HepG2 (cell line): ENCODE measurements around the gene YIF1A. TPM values are rescaled to one million over a fixed set of nuclear protein-coding genes. Genes with fewer than 3 reads are reported as not detected.
A peak's percentile ranks its signal among the peaks of the same experiment; 100 is the strongest.

ENCODE experiments used
- CHCHD3 ChIP-seq: sonication (generic); formaldehyde crosslinking; IDR thresholded peaks from 2 replicates; pipeline ENCODE4 v1.8.0; 2022; ENCODE audit warnings: mild to moderate bottlenecking, missing genetic modification reagents, moderate library complexity
- DMTF1 ChIP-seq: sonication (generic); formaldehyde crosslinking; IDR thresholded peaks from 2 replicates; pipeline ENCODE4 v1.4.0; 2020; ENCODE audit warnings: mild to moderate bottlenecking, missing genetic modification reagents
- FOXK1 ChIP-seq: sonication (generic); formaldehyde crosslinking; IDR thresholded peaks from 2 replicates; pipeline ENCODE4 v1.4.0; 2020; ENCODE audit warnings: low read depth, missing genetic modification reagents, borderline replicate concordance
- IKZF5 ChIP-seq: IDR thresholded peaks from 2 replicates; pipeline ENCODE4 v1.6.1; 2018; ENCODE audit warnings: missing genetic modification reagents, mild to moderate bottlenecking, missing compliant biosample characterization
- ISX ChIP-seq: sonication (generic); formaldehyde crosslinking; conservative IDR thresholded peaks from 2 replicates; pipeline ENCODE4 v1.5.0; 2020; ENCODE audit warnings: missing genetic modification reagents
- MAX ChIP-seq: IDR thresholded peaks from 2 replicates; pipeline ENCODE4 v1.6.1; 2012; ENCODE audit warnings: inconsistent platforms
- MTA1 ChIP-seq: sonication (generic); formaldehyde crosslinking; IDR thresholded peaks from 2 replicates; pipeline ENCODE4 v1.4.0; 2020; ENCODE audit warnings: missing genetic modification reagents, mild to moderate bottlenecking, borderline replicate concordance
- PCBP2 ChIP-seq: fragments of 200-400 bp; formaldehyde crosslinking; optimal IDR thresholded peaks from 2 replicates; pipeline ENCODE3; 2018; ENCODE audit warnings: low read length, low read depth; ENCODE audit not compliant: poor library complexity, severe bottlenecking
- PHB2 ChIP-seq: fragments of 450-650 bp; IDR thresholded peaks from 2 replicates; pipeline ENCODE4 v1.6.1; 2018; ENCODE audit not compliant: partially characterized antibody
- PPARG ChIP-seq: conservative IDR thresholded peaks from 2 replicates; pipeline ENCODE4 v1.6.1; 2016; ENCODE audit warnings: missing biosample characterization, missing genetic modification reagents
- RBAK ChIP-seq: sonication (generic); formaldehyde crosslinking; IDR thresholded peaks from 2 replicates; pipeline ENCODE4 v1.5.1; 2020; ENCODE audit warnings: mild to moderate bottlenecking, missing genetic modification reagents
- SIN3A ChIP-seq: IDR thresholded peaks from 2 replicates; pipeline ENCODE4 v1.6.1; 2011; ENCODE audit warnings: low read depth, mild to moderate bottlenecking, control low read depth, low read length, borderline replicate concordance
- SIX1 ChIP-seq: sonication (generic); formaldehyde crosslinking; IDR thresholded peaks from 2 replicates; pipeline ENCODE4 v1.4.0; 2020; ENCODE audit warnings: missing genetic modification reagents, borderline replicate concordance
- ZBTB34 ChIP-seq: sonication (generic); formaldehyde crosslinking; IDR thresholded peaks from 2 replicates; pipeline ENCODE4 v1.8.0; 2022; ENCODE audit warnings: mild to moderate bottlenecking, missing genetic modification reagents
- ZBTB42 ChIP-seq: sonication (generic); formaldehyde crosslinking; IDR thresholded peaks from 2 replicates; pipeline ENCODE4 v1.5.0; 2020; ENCODE audit warnings: mild to moderate bottlenecking, missing genetic modification reagents
- ZFX ChIP-seq: sonication (generic); formaldehyde crosslinking; IDR thresholded peaks from 2 replicates; pipeline ENCODE4 v1.4.0; 2020; ENCODE audit warnings: mild to moderate bottlenecking, low read depth, missing genetic modification reagents, moderate library complexity
- ZNF225 ChIP-seq: sonication (generic); formaldehyde crosslinking; IDR thresholded peaks from 2 replicates; pipeline ENCODE4 v1.4.0; 2020; ENCODE audit warnings: mild to moderate bottlenecking, missing genetic modification reagents
- ZNF232 ChIP-seq: sonication (generic); formaldehyde crosslinking; IDR thresholded peaks from 2 replicates; pipeline ENCODE4 v1.4.0; 2020; ENCODE audit warnings: missing genetic modification reagents, borderline replicate concordance
- ZNF597 ChIP-seq: sonication (generic); formaldehyde crosslinking; IDR thresholded peaks from 2 replicates; pipeline ENCODE4 v1.5.0; 2020; ENCODE audit warnings: missing genetic modification reagents
- ZNF800 ChIP-seq: sonication (generic); formaldehyde crosslinking; IDR thresholded peaks from 2 replicates; pipeline ENCODE4 v1.4.0; 2020; ENCODE audit warnings: missing genetic modification reagents
- polyA plus RNA-seq, 8 experiments: library from polyadenylated mRNA; depleted of rRNA in 3 of 8; stranded (reverse) in 7 of 8; unstranded in 1 of 8; fragments of >200 nt; fragmentation: Illumina TruSeq in 4 of 8; extraction: Trizol in 4 of 8; gene quantifications; 2 replicates each; pipeline versions ENCODE4 v1.2.1 to v1.2.3, GENCODE V29; 2011 to 2016; ENCODE audit warnings: low read depth in 4 of 8, missing spikeins in 1 of 8, mixed read lengths in 1 of 8; ENCODE audit not compliant: insufficient read depth in 1 of 8
- total RNA-seq, 5 experiments: library from RNA; depleted of rRNA; stranded (reverse); fragments of >200 nt; fragmentation: Illumina TruSeq; extraction: Trizol; gene quantifications; 2 replicates each; pipeline ENCODE4 v1.2.3, GENCODE V29; 2016; ENCODE audit warnings: low read depth in 1 of 5

Gene YIF1A
- total and polyA plus RNA-seq, 2 of the 13 experiments (the other 11 are each of a cell fraction or from before 2014, with no cell fraction given), result 133 to 145 TPM

GRCh38 chr11:66282468-66283455 is 6.2 kb downstream of the YIF1A start (continued):
- TF ChIP-seq ISX (CRISPR knock-in tag) (no peak), MTA1 (CRISPR knock-in tag) (no peak), ZNF232 (CRISPR knock-in tag) (no peak), PPARG (CRISPR knock-in tag) (no peak; the same call in 1 of the 2 replicates), MAX (0 out of 2 replicates have a peak, but pooled peaks have one; percentile 39), PCBP2 (no peak), PHB2 (no peak), ZNF597 (CRISPR knock-in tag) (0 out of 2 replicates have a peak, but pooled peaks have one; percentile 33), FOXK1 (CRISPR knock-in tag) (peak; percentile 27; the same call in 1 of the 2 replicates), ZBTB34 (CRISPR knock-in tag) (no peak), ZBTB42 (CRISPR knock-in tag) (no peak), ZNF800 (CRISPR knock-in tag) (no peak), SIX1 (CRISPR knock-in tag) (no peak), ZFX (peak; percentile 68), RBAK (no peak), IKZF5 (CRISPR knock-in tag) (peak; percentile 99), SIN3A (peak; percentile 92; the same call in 1 of the 2 replicates), ZNF225 (CRISPR knock-in tag) (no peak), CHCHD3 (CRISPR knock-in tag) (no peak), DMTF1 (CRISPR knock-in tag) (no peak)
